ENCODE measurements around the gene TMEM209. TPM values are rescaled to one million over a fixed set of nuclear protein-coding genes. Genes with fewer than 3 reads are reported as not detected.

TMEM209 gene
- total RNA-seq, 1 donor from 2014 or later: 11.8 TPM

DNA sequence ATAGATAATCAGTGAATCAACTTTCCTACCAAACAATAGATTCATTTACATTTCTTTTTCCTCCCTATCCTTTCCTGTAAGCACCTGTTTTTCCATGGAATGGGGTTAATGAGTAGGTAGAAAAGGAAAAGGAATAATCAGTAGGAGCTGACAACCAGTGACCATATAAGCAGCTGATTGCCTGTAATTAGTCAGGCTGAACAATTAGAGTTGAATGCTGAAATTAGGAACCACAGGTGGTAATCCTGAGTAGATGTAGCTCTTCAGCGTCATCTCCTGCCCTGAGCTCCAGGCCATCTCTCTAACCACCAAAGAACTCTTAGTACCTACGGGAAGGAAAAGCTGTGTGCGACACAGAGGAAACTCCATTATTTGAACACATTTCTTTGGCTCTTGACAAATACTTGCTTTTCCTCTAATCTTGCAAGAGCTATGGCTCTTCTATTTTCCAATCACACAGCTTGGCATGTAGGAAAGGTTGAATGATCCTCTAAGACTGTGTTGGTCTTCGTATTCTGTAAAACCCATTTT is 71.0 kb downstream of the TMEM209 start:
- Mint-ChIP-seq H3K9me3 (ENCODE audit: unreplicated experiment) (no peaks in the 10 kb centered on the region), H3K27ac (ENCODE audit: unreplicated experiment) (no peak overlapping the region), H3K4me3 (ENCODE audit: unreplicated experiment) (no peak overlapping the region), H3K27me3 (ENCODE audit: unreplicated experiment) (peaks cover 4% of the 10 kb centered on the region), H3K4me1 (ENCODE audit: unreplicated experiment) (peaks cover 11% of the 10 kb centered on the region), H3K36me3 (ENCODE audit: low read depth, unreplicated experiment) (peaks cover 39% of the 10 kb centered on the region)
- TF ChIP-seq, protein P1, sequence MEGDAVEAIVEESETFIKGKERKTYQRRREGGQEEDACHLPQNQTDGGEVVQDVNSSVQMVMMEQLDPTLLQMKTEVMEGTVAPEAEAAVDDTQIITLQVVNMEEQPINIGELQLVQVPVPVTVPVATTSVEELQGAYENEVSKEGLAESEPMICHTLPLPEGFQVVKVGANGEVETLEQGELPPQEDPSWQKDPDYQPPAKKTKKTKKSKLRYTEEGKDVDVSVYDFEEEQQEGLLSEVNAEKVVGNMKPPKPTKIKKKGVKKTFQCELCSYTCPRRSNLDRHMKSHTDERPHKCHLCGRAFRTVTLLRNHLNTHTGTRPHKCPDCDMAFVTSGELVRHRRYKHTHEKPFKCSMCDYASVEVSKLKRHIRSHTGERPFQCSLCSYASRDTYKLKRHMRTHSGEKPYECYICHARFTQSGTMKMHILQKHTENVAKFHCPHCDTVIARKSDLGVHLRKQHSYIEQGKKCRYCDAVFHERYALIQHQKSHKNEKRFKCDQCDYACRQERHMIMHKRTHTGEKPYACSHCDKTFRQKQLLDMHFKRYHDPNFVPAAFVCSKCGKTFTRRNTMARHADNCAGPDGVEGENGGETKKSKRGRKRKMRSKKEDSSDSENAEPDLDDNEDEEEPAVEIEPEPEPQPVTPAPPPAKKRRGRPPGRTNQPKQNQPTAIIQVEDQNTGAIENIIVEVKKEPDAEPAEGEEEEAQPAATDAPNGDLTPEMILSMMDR (IDR thresholded peaks at IDR 0.05; ENCODE audit: unreplicated experiment): no peak
- DNase-seq (ENCODE audit: low spot score): no peak

DNA sequence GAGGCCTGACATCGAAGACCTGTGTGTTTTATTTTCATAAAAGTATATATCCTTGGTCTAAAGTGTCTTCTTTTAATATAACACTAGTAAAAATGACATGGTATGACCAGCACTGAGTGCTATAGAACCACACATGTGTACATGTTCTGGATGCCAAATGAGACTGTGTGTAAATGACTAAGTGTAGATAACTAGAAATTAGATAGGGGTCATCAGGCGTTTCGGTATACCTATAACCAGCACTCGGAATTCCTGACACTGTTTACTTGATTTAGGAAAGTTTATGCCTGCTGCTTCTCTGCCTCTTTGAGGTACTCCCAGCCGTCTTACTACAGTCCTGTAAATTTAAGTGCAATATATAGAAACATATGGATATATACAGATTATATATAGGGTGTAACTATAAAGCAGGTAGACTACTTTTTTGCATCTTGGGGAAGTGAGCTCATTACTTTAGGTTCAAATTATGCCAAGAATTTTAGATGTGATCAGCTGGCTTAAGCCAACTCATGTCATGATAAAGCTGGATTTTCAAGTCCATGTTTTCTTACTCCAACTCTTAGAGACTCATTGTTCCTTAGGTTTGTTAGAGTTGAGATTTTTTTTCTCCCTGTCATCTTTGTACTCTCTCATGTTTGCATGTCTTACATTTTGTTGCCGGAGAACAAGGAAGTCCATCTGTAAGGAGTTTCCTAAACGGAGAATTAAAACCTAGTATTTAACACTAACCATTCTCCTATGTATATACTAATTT is 72.0 kb downstream of the TMEM209 start:
- H3K27me3 Mint-ChIP-seq (ENCODE audit: unreplicated experiment): peaks cover 4% of the 10 kb centered on the region
- peaks cover 38% of the 10 kb centered on the region for H3K36me3 Mint-ChIP-seq (ENCODE audit: low read depth, unreplicated experiment)
- no peak for DNase-seq (ENCODE audit: low spot score)
- peaks cover 11% of the 10 kb centered on the region for H3K4me1 Mint-ChIP-seq (ENCODE audit: unreplicated experiment)
- H3K4me3 Mint-ChIP-seq (ENCODE audit: unreplicated experiment): no peak overlapping the region
- TF ChIP-seq, protein P1 (IDR thresholded peaks at IDR 0.05; ENCODE audit: unreplicated experiment): no peak
- no peaks in the 10 kb centered on the region for H3K9me3 Mint-ChIP-seq (ENCODE audit: unreplicated experiment)
- H3K27ac Mint-ChIP-seq (ENCODE audit: unreplicated experiment): peak overlapping the region; percentile 34

DNA sequence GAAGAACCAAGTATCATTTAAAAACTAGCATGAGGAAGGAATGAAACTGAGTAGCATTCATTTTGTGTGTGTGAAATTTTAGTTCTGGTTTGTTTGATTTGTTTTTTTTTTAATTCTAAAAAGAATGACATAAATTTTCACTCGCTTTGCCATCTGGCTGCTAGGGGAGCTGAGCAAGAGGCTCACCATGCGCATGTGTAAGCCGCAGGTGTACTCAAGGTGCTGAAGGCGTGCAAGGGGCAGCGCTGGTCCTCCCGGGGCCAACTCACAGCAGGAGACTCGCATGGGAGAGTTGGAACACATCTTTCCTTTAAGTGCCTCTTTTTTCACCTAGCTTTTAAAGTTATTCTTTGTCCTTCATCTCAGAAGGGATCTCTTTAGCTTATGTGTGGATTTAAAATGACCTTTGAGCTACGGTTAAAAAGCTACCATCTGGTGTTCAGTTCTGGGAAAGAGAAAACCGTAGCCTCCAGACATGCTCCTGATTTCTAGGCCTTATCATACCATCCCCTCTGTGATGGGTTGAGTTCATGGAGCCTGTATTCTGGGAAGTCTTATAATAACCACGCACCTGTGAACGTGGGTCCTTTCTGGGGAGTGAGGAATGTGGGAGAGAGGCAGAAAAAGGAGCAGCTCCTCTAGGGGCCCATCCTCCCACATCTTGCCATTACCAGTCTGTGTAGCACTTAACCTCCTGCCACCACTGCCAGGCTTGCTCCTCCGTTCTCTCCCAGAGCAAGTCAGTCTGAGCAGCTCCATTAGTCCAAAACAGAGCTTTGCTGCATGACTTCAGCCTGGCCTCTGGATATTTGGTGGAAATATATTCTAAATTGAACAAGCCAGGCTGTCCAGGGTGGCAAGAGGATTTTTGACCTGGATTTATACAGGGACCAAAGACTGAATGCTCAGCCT is 73.0 kb downstream of the TMEM209 start:
- no peaks in the 10 kb centered on the region for H3K9me3 Mint-ChIP-seq (ENCODE audit: unreplicated experiment)
- TF ChIP-seq, protein P1 (IDR thresholded peaks at IDR 0.05; ENCODE audit: unreplicated experiment): no peak
- DNase-seq (ENCODE audit: low spot score): no peak
- no peak overlapping the region for H3K27ac Mint-ChIP-seq (ENCODE audit: unreplicated experiment)
- no peak overlapping the region for H3K4me3 Mint-ChIP-seq (ENCODE audit: unreplicated experiment)
- peaks cover 38% of the 10 kb centered on the region for H3K36me3 Mint-ChIP-seq (ENCODE audit: low read depth, unreplicated experiment)
- peaks cover 11% of the 10 kb centered on the region for H3K4me1 Mint-ChIP-seq (ENCODE audit: unreplicated experiment)
- peaks cover 4% of the 10 kb centered on the region for H3K27me3 Mint-ChIP-seq (ENCODE audit: unreplicated experiment)

DNA sequence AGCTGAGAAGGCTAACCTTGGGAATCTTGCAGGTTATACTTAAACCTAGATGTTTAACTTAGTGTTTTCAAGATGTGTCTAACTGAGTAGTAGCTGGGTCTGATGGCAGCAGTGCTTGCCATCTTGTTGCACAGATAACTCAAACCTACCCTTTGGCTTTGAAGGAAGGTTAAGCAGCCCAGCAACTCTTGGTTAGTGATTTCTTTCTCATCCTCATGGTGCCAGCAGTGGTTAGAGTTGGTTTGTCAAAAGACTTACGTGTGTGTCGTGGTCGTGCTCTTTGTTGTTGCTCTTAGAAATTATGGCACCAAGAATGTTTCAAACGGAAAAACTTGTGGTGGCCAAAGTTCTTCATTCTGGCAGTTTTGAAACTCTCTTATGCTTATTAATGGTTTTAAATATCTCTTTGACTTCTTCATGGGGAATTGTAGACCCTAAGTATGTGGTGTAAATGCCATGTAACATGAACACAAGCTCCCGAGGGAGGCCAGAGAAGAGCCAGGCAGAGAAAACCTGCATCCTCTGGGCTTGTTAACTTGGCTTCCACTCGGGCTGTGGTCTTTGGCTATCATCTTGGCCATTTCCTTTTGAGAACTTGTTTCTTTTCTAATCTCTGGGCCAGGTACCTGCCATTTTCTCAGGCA is 73.9 kb downstream of the TMEM209 start:
- H3K36me3 Mint-ChIP-seq (ENCODE audit: low read depth, unreplicated experiment): peaks cover 41% of the 10 kb centered on the region
- peaks cover 11% of the 10 kb centered on the region for H3K4me1 Mint-ChIP-seq (ENCODE audit: unreplicated experiment)
- no peak for DNase-seq (ENCODE audit: low spot score)
- no peaks in the 10 kb centered on the region for H3K9me3 Mint-ChIP-seq (ENCODE audit: unreplicated experiment)
- H3K4me3 Mint-ChIP-seq (ENCODE audit: unreplicated experiment): no peak overlapping the region
- H3K27me3 Mint-ChIP-seq (ENCODE audit: unreplicated experiment): peaks cover 4% of the 10 kb centered on the region
- no peak overlapping the region for H3K27ac Mint-ChIP-seq (ENCODE audit: unreplicated experiment)
- TF ChIP-seq, protein P1 (IDR thresholded peaks at IDR 0.05; ENCODE audit: unreplicated experiment): no peak
